HG03521 (cell line): ENCODE results near the gene CAMTA1.

Experiments
- ATAC-seq: cut with Tn5 transposase; IDR thresholded peaks from one replicate; pipeline ENCODE4 v1.9.1; 2021; ENCODE audit warnings: mild to moderate bottlenecking, moderate library complexity; ENCODE audit not compliant: unreplicated experiment

The CAMTA1 gene

GRCh38 chr1:7648761-7649384 lies 863.6 kb downstream of the CAMTA1 start:
- ATAC-seq, result no peak

- no peak for ATAC-seq
Measured at GRCh38 chr1:7650801-7651200, 865.5 kb downstream of the CAMTA1 start.

DNA sequence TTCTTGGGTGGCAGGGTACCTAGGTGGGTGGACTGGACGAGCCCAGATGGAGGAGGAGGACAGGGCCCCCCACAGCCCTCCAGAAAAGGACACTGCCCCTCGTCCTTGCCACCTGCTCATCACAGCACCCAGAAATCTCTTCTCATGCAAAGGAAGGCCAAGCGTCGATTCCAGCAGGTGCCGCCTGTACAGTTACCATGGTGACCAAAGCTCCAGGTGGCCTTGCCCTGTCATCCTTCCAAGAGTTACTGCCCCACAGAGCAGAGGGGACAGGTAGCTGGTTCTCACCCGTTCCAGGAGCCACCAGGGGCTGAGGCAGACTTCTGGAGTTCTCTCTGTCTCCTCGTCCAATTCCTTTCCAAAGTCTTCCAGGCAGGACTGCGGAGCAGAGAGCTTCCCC lies 865.9 kb downstream of the CAMTA1 start:
- no peak for ATAC-seq

GRCh38 chr1:7652061-7652460 lies 866.8 kb downstream of the CAMTA1 start:
- no peak for ATAC-seq

DNA sequence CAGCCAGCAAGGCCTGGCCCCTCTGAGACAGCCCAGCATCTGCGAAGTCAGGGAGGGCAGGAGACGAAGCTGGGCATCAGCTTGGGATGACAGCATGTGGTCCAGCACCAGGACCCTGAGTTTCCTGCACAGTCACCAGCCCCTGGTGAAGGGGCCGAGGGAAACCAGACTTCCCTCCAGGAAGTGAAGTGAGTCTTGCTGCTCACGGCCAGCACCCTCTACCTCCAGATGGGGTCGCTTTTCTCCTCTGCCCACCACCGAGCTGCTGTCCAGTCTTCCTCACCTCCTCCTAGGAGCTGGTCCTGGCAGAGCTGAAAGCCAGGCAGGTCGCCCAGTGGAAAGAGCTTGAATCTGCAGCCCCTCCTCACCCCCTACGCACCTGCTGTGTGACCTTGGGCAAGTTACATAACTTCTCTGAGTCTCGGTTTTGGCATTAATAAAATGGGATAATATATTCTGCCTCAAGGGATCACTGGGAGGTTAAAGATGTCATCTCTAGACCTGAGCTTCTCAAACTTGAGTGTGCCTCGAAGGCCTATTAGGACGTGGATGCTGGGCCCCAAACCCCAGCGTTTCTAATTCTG lies 867.4 kb downstream of the CAMTA1 start:
- ATAC-seq, result no peak

- no peak for ATAC-seq
Measured at GRCh38 chr1:7654725-7655124, 869.5 kb downstream of the CAMTA1 start.

- ATAC-seq, result no peak
Measured at GRCh38 chr1:7655354-7655753, 870.1 kb downstream of the CAMTA1 start.

- ATAC-seq, result no peak
Measured at GRCh38 chr1:7656557-7657215, 871.4 kb downstream of the CAMTA1 start.

- no peak for ATAC-seq
Measured at GRCh38 chr1:7657287-7658016, 872.2 kb downstream of the CAMTA1 start.

- ATAC-seq, result no peak
Measured at GRCh38 chr1:7658099-7658498, 872.8 kb downstream of the CAMTA1 start.

GRCh38 chr1:7659514-7659913 lies 874.3 kb downstream of the CAMTA1 start:
- no peak for ATAC-seq

DNA sequence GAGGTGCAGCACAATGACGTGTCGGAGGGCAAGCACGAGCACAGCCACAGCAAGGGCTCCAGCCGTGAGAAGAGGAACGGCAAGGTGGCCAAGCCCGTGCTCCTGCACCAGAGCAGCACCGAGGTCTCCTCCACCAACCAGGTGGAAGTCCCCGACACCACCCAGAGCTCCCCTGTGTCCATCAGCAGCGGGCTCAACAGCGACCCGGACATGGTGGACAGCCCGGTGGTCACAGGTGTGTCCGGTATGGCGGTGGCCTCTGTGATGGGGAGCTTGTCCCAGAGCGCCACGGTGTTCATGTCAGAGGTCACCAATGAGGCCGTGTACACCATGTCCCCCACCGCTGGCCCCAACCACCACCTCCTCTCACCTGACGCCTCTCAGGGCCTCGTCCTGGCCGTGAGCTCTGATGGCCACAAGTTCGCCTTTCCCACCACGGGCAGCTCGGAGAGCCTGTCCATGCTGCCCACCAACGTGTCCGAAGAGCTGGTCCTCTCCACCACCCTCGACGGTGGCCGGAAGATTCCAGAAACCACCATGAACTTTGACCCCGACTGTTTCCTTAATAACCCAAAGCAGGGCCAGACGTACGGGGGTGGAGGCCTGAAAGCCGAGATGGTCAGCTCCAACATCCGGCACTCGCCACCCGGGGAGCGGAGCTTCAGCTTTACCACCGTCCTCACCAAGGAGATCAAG lies 878.3 kb downstream of the CAMTA1 start:
- ATAC-seq, result no peak

- ATAC-seq, result no peak
Measured at GRCh38 chr1:7664147-7664892, 879.1 kb downstream of the CAMTA1 start.

GRCh38 chr1:7664893-7665250 lies 879.6 kb downstream of the CAMTA1 start:
- no peak for ATAC-seq

GRCh38 chr1:7666249-7666648 lies 881.0 kb downstream of the CAMTA1 start:
- no peak for ATAC-seq

- ATAC-seq, result no peak
Measured at GRCh38 chr1:7667159-7667558, 881.9 kb downstream of the CAMTA1 start.

GRCh38 chr1:7667625-7668218 lies 882.5 kb downstream of the CAMTA1 start:
- ATAC-seq, result no peak

DNA sequence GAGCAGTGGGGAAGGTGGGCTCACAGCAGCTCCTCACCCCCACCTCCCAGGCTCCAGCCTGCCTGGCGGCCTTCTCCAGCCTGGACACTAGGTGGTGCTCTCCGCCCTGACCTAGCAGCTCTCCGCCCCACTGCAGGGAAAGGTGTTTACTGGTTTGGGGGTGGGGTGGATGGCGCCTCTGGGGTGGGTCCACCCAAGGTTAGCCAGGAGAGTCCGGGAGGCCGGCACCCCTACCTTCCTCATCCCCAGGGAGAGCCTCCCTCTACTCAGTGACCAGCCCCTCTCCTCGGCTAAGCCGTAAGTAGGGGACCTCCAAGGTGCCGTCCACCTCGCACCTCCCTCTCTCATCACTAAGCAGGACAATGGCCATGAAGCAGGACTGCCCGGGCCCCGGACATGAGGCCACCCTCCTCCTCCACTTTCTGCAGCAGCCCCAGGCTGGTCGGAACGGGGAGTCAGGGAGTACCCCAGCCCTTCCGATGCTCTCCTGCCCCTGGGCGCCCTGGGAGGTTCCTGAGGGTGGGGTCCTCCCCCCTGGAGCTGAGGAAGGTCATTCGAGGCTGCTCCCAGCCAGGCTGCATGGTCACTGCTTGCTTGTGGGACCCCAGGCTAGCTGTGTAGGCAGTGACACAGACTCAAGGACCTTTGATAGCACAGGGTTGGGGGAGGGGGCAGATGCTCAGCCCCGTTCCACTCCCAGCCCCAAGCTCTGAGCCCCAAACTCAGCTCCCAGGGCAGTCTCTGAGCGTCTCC lies 884.5 kb downstream of the CAMTA1 start:
- ATAC-seq, result no peak

DNA sequence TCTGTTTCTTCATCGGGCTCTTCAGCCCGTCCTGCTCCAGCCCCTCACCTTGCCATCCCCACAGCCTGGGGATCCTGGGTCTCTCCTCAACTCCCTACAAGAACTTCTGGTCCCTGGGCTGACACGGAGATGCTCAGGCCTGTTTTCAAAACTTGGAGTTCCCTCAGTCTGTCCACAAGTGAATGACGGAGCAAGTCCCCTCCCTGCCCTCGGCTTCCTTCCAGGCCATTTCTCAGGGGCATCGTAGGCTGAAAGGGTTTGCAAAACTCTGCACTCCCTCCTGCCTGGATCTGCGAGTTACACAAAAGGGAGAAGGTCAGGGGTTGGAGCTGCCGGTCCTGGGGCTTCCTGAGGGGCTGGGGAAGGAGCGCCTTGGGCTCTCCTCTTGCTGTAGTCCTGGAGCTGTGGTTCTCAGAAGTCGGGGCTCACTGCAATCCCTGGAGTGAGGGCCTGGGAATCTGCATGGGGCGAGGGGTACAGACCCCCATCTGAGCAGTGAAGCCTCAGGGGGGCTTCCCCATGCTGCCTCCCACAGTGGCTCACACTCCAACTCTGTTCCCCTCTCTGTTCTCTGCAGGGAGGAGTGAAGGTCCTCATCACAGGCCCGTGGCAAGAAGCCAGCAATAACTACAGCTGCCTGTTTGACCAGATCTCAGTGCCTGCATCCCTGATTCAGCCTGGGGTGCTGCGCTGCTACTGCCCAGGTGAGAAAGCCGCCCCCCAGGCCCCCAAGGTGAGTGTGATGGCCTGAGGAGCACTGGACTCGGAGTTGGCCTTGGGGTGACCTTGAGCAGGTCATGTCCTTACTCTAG lies 885.3 kb downstream of the CAMTA1 start:
- ATAC-seq, result no peak
